Right cardiac atrium (tissue), 5 donors: ENCODE data around the gene NPHS1. TPM values are rescaled to one million over a fixed set of nuclear protein-coding genes. Genes with fewer than 3 reads are reported as not detected.

Source experiments
- ATAC-seq, 2 donors: fragments of 200-7000 bp; cut with Tn5 transposase; one replicate each; pipeline versions ENCODE4 v1.8.0 to v1.9.1; 2020; ENCODE audit warnings: moderate library complexity in 2 of 2, mild to moderate bottlenecking in 1 of 2
- DNase-seq, 3 donors: peaks; one replicate each; pipeline ENCODE4 v3.0.0-alpha.2; 2020
- H3K27ac ChIP-seq: one replicate; pipeline ENCODE4 v1.5.1; 2013; ENCODE audit warnings: mild to moderate bottlenecking, low read length, control low read depth, moderate library complexity
- H3K27me3 ChIP-seq: one replicate; pipeline ENCODE4 v1.6.1; 2013; ENCODE audit not compliant: control insufficient read depth, insufficient read depth
- H3K4me1 ChIP-seq: one replicate; pipeline ENCODE4 v1.6.1; 2013; ENCODE audit warnings: low read length; ENCODE audit not compliant: control insufficient read depth, insufficient read depth
- H3K4me3 ChIP-seq: one replicate; pipeline ENCODE4 v1.5.1; 2013; ENCODE audit warnings: low read length, control low read depth
- H3K9me3 ChIP-seq: one replicate; pipeline ENCODE4 v1.6.1; 2013; ENCODE audit warnings: low read length; ENCODE audit not compliant: control insufficient read depth
- whole genome bisulfite sequencing: extraction: QIAGEN DNeasy Blood & Tissue Kit; methylation state at CpG from one replicate; pipeline ENCODE4 v1.1.7; 2013; 5-methylcytosine and 5-hydroxymethylcytosine counted together
- intact Hi-C, 4 donors: fragments of 100-400 bp; cut with DNase I; formaldehyde crosslinking; loops; one replicate each; pipeline versions ENCODE4 v1.11.0 to v1.14.0; 2022 to 2023
- polyA plus RNA-seq: library from polyadenylated mRNA; stranded (reverse); fragments of 200-250 nt; gene quantifications from one replicate; pipeline ENCODE4 v1.2.3, GENCODE V29; 2013
- total RNA-seq, 4 donors: library from RNA; stranded (reverse); fragmentation: NEBNext Ultra II Directional; extraction: Animal tissue kit (Norgen Biotek cat#: 25700); gene quantifications; one replicate each; pipeline ENCODE4 v1.2.1, GENCODE V29; 2021
- donor health status: healthy with polysubstance abuse.
- donor health status: DM: no; HTN: yes; CAD: no.
- donor health status: DM: no; HTN: no; CAD: no.
- donor health status: DM: no; HTN: yes; CAD: no; lungs with severe emphysema.
- donor health status: DM: yes; HTN: yes; CAD: no.

The NPHS1 gene
- total and polyA plus RNA-seq, 5 donors: not detected

GRCh38 chr19:35832054-35832453 is 20.2 kb downstream of the NPHS1 start:
- intact Hi-C loops: no loop called here

DNA sequence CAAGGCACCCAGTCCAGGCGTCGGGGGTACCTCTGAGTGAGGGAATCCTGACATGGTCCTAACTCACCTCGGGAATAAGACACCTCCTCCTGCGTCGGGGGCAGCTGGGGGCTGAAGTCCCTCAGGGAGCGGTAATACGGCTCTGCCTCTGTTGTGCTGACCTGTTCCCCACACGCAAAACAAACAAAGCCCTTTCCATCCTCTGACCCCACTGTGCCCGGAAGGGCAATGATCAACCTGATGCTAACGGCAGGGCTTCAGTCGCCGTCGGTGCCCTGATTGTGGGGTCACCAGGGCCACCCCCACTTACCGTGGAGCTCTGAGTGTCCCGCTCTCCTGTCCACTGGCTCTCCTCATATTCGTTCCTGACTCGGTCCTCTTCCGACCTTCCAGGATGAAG is 21.3 kb downstream of the NPHS1 start:
- intact Hi-C loops: no loop called here
- H3K27ac ChIP-seq: no peak overlapping the region
- H3K4me3 ChIP-seq: no peak overlapping the region
- no peaks in the 10 kb centered on the region for H3K27me3 ChIP-seq
- H3K9me3 ChIP-seq: no peaks in the 10 kb centered on the region
- DNase-seq (no peak), ATAC-seq (no peak)
- H3K4me1 ChIP-seq: no peaks in the 10 kb centered on the region
- 74% methylated on average over 18 of the region's 18 CpGs for WGBS

More at GRCh38 chr19:35832054-35832453, 20.2 kb downstream of the NPHS1 start:
- 73% methylated on average over 4 of the region's 4 CpGs for WGBS
- ATAC-seq (no peak), DNase-seq (no peak)
- H3K27me3 ChIP-seq: no peaks in the 10 kb centered on the region
- H3K4me1 ChIP-seq: no peaks in the 10 kb centered on the region
- H3K4me3 ChIP-seq: no peak overlapping the region
- H3K9me3 ChIP-seq: no peaks in the 10 kb centered on the region
- H3K27ac ChIP-seq: no peak overlapping the region

- Histone ChIP-seq H3K27ac (no peak overlapping the region), H3K4me1 (no peaks in the 10 kb centered on the region), H3K9me3 (no peaks in the 10 kb centered on the region), H3K27me3 (no peaks in the 10 kb centered on the region), H3K4me3 (no peak overlapping the region)
- ATAC-seq (peak; percentile 40 to 73), DNase-seq (peak; percentile 64 to 85 (median 80))
- 10% methylated on average over 12 of the region's 12 CpGs for WGBS
- intact Hi-C loops: no loop called here
These were observed 23.5 kb downstream of the NPHS1 start for GRCh38 chr19:35828692-35829301.

GRCh38 chr19:35824150-35824549 is 28.2 kb downstream of the NPHS1 start:
- no peaks in the 10 kb centered on the region for H3K9me3 ChIP-seq
- H3K4me3 ChIP-seq: no peak overlapping the region
- DNase-seq (no peak), ATAC-seq (no peak)
- H3K27me3 ChIP-seq: no peaks in the 10 kb centered on the region
- no peak overlapping the region for H3K27ac ChIP-seq
- no peaks in the 10 kb centered on the region for H3K4me1 ChIP-seq
- 81% methylated on average over 5 of the region's 5 CpGs for WGBS
- intact Hi-C loops: loop anchor here in 1 of 4 donors (5.0 kb wide), 1 partner anchor 132 kb away; no protein-coding TSS in a partner anchor

GRCh38 chr19:35822579-35822978 is 29.7 kb downstream of the NPHS1 start:
- no peaks in the 10 kb centered on the region for H3K4me1 ChIP-seq
- DNase-seq (no peak), ATAC-seq (no peak)
- intact Hi-C loops: loop anchor here in 1 of 4 donors (5.0 kb wide), 1 partner anchor 130 kb away; no protein-coding TSS in a partner anchor
- WGBS: 75% methylated on average over 3 of the region's 3 CpGs
- H3K27ac ChIP-seq: no peak overlapping the region
- no peaks in the 10 kb centered on the region for H3K27me3 ChIP-seq
- no peak overlapping the region for H3K4me3 ChIP-seq
- no peaks in the 10 kb centered on the region for H3K9me3 ChIP-seq

DNA sequence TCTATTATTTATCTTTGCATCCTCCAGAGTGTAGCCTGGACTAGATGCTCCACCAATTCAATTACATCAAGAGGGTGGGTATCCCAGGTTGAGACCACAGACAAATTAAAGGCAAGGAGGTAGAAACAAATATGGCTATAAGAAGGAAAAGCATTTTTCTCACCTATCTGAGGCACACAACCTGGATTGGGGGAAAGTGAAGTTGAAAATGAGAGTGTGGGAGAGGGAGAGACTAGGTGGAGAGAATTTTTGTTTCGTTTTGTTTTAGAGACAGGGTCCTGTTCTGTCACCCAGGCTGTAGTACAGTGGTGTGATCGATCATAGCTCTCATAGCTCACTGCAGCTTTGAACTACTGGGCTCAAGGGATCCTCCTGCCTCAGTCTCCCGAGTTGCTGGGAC is 33.9 kb downstream of the NPHS1 start:
- H3K27ac ChIP-seq: no peak overlapping the region
- no peaks in the 10 kb centered on the region for H3K9me3 ChIP-seq
- no peak overlapping the region for H3K4me3 ChIP-seq
- H3K4me1 ChIP-seq: no peaks in the 10 kb centered on the region
- no peaks in the 10 kb centered on the region for H3K27me3 ChIP-seq
- 71% methylated on average over 3 of the region's 3 CpGs for WGBS
- no peak for DNase-seq
- no peak for ATAC-seq
- intact Hi-C loops: no loop called here

GRCh38 chr19:35816846-35817245 is 35.5 kb downstream of the NPHS1 start:
- Histone ChIP-seq H3K4me3 (no peak overlapping the region), H3K9me3 (no peaks in the 10 kb centered on the region), H3K4me1 (no peaks in the 10 kb centered on the region), H3K27me3 (no peaks in the 10 kb centered on the region), H3K27ac (no peak overlapping the region)
- intact Hi-C loops: no loop called here
- ATAC-seq: no peak
- WGBS: 80% methylated on average over 9 of the region's 9 CpGs
- DNase-seq: no peak

GRCh38 chr19:35816262-35816661 is 36.0 kb downstream of the NPHS1 start:
- H3K27ac ChIP-seq: no peak overlapping the region
- no peaks in the 10 kb centered on the region for H3K27me3 ChIP-seq
- WGBS: 26% methylated on average over 6 of the region's 6 CpGs

GRCh38 chr19:35813043-35813890 is 39.0 kb downstream of the NPHS1 start:
- no peaks in the 10 kb centered on the region for H3K27me3 ChIP-seq
- DNase-seq: no peak
- H3K4me3 ChIP-seq: no peak overlapping the region
- intact Hi-C loops: no loop called here
- no peak overlapping the region for H3K27ac ChIP-seq
- ATAC-seq: no peak
- H3K9me3 ChIP-seq: no peaks in the 10 kb centered on the region
- no peaks in the 10 kb centered on the region for H3K4me1 ChIP-seq
- WGBS: 85% methylated on average over 11 of the region's 11 CpGs

More at GRCh38 chr19:35816262-35816661, 36.0 kb downstream of the NPHS1 start:
- ATAC-seq (no peak), DNase-seq (no peak)
- Histone ChIP-seq H3K4me3 (no peak overlapping the region), H3K4me1 (no peaks in the 10 kb centered on the region), H3K9me3 (no peaks in the 10 kb centered on the region)
- intact Hi-C loops: no loop called here

DNA sequence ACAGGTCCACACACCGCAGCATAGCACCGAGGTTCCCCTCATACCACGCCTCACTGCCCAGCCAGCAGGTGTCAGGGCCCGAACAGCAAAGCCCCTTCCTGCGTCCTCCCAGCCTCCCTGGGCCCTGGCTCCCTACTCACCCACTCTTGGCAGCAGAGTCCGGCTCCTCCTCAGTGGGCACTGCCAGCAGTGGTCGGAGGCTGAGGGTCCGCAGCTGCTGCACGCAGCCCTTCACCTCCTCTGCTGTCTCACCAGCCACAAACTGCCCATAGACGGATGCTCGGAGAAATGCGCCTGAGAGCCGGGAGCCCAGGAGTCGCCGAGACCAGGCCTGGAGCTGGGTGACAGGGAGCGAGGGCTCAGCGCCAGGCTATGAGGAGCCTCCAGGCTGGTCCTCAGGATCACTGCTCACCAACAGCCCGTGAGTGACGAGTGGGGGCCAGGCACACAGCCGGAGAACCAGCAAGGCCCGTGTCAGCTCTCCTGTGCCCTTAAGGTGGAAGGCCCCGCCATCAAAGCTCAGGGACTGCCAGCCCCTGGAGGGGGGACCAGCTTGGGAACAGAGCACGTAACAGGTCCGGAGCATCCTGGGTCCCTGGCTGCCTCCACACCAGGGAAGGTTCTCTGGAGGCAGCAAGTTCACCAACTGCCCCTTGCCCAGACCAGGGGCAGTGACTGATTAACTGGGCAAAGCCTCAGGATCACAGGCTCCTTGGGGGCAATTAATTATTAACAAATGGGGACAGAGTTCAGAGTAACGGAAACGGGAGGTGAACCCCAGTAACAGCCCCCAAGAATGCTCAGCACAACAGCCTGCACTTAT is 39.9 kb downstream of the NPHS1 start, which contains the start of gene PRODH2:
PRODH2 (minus strand) TSS at position 626 of the 823 bp plus-strand sequence; CDS start at position 586, 40 bp downstream.
- intact Hi-C loops: no loop called here
- Histone ChIP-seq H3K4me3 (no peak within 1 kb of the TSS), H3K27ac (no peak within 1 kb of the TSS), H3K9me3 (no peaks in the 10 kb centered on the region), H3K27me3 (no peaks in the 10 kb centered on the region), H3K4me1 (no peaks in the 10 kb centered on the region)
- ATAC-seq (no peak), DNase-seq (no peak)
- WGBS: 70% methylated on average over 26 of the region's 26 CpGs
